Measurements from ENCODE around the gene CPA2.
A peak's percentile ranks its signal among the peaks of the same experiment; 100 is the strongest.

CPA2 gene

GRCh38 chr7:130276796-130277762 lies 10.4 kb downstream of the CPA2 start:
- no peak for TF ChIP-seq CTCF (IDR thresholded peaks at IDR 0.05; ENCODE audit: poor library complexity, severe bottlenecking)
- ATAC-seq (ENCODE audit: low read depth) (peak; percentile 25; the same call in 2 of the 3 replicates), DNase-seq (ENCODE audit: low spot score) (no peak)
- H3K4me3 ChIP-seq (ENCODE audit: severe bottlenecking) = no peak overlapping the region
- no peaks in the 10 kb centered on the region for H3K9me3 ChIP-seq (ENCODE audit: severe bottlenecking)
- H3K36me3 ChIP-seq (ENCODE audit: low read depth) = no peaks in the 10 kb centered on the region
- H3K27ac ChIP-seq (ENCODE audit: poor library complexity, severe bottlenecking) = peak overlapping the region; percentile 98
- no peaks in the 10 kb centered on the region for H3K27me3 ChIP-seq (ENCODE audit: insufficient read depth, poor library complexity, severe bottlenecking)
- H3K4me1 ChIP-seq (ENCODE audit: insufficient read depth, poor library complexity, severe bottlenecking) = peaks cover 74% of the 10 kb centered on the region

GRCh38 chr7:130277763-130278643 lies 11.3 kb downstream of the CPA2 start:
- DNase-seq (ENCODE audit: low spot score) (no peak), ATAC-seq (ENCODE audit: low read depth) (no peak)
- peak; percentile 42 for TF ChIP-seq CTCF (IDR thresholded peaks at IDR 0.05; ENCODE audit: poor library complexity, severe bottlenecking)
- Histone ChIP-seq H3K4me1 (ENCODE audit: insufficient read depth, poor library complexity, severe bottlenecking) (peaks cover 65% of the 10 kb centered on the region), H3K36me3 (ENCODE audit: low read depth) (no peaks in the 10 kb centered on the region), H3K27ac (ENCODE audit: poor library complexity, severe bottlenecking) (peak overlapping the region; percentile 98), H3K27me3 (ENCODE audit: insufficient read depth, poor library complexity, severe bottlenecking) (no peaks in the 10 kb centered on the region), H3K4me3 (ENCODE audit: severe bottlenecking) (no peak overlapping the region), H3K9me3 (ENCODE audit: severe bottlenecking) (no peaks in the 10 kb centered on the region)

- DNase-seq (ENCODE audit: low spot score) (no peak), ATAC-seq (ENCODE audit: low read depth) (peak; percentile 45)
- no peak overlapping the region for H3K4me3 ChIP-seq (ENCODE audit: severe bottlenecking)
- H3K36me3 ChIP-seq (ENCODE audit: low read depth) = no peaks in the 10 kb centered on the region
- H3K27me3 ChIP-seq (ENCODE audit: insufficient read depth, poor library complexity, severe bottlenecking) = no peaks in the 10 kb centered on the region
- TF ChIP-seq CTCF (IDR thresholded peaks at IDR 0.05; ENCODE audit: poor library complexity, severe bottlenecking) = no peak
- peak overlapping the region; percentile 98 for H3K27ac ChIP-seq (ENCODE audit: poor library complexity, severe bottlenecking)
- no peaks in the 10 kb centered on the region for H3K9me3 ChIP-seq (ENCODE audit: severe bottlenecking)
- H3K4me1 ChIP-seq (ENCODE audit: insufficient read depth, poor library complexity, severe bottlenecking) = peaks cover 58% of the 10 kb centered on the region
Measured at GRCh38 chr7:130278860-130279259, 12.2 kb downstream of the CPA2 start.

GRCh38 chr7:130279286-130279685 lies 12.6 kb downstream of the CPA2 start:
- no peak for TF ChIP-seq CTCF (IDR thresholded peaks at IDR 0.05; ENCODE audit: poor library complexity, severe bottlenecking)
- DNase-seq (ENCODE audit: low spot score) (no peak), ATAC-seq (ENCODE audit: low read depth) (no peak)
- no peak overlapping the region for H3K4me3 ChIP-seq (ENCODE audit: severe bottlenecking)
- no peaks in the 10 kb centered on the region for H3K9me3 ChIP-seq (ENCODE audit: severe bottlenecking)
- H3K27me3 ChIP-seq (ENCODE audit: insufficient read depth, poor library complexity, severe bottlenecking) = no peaks in the 10 kb centered on the region
- H3K27ac ChIP-seq (ENCODE audit: poor library complexity, severe bottlenecking) = peak overlapping the region; percentile 98
- H3K36me3 ChIP-seq (ENCODE audit: low read depth) = no peaks in the 10 kb centered on the region
- H3K4me1 ChIP-seq (ENCODE audit: insufficient read depth, poor library complexity, severe bottlenecking) = peaks cover 54% of the 10 kb centered on the region
